ENCODE results near the gene TAF1A. TPM values are rescaled to one million over a fixed set of nuclear protein-coding genes. Genes with fewer than 3 reads are reported as not detected.
A peak's percentile ranks its signal among the peaks of the same experiment; 100 is the strongest.

Gene TAF1A
- total and polyA plus RNA-seq, 10 of the 15 experiments (the other 5 are each of a cell fraction or from before 2014, with no cell fraction given) = 7.7 to 17.9 (median 12.0) TPM

GRCh38 chr1:222582099-222582774 lies 7.5 kb downstream of the TAF1A start (continued):
- TF ChIP-seq NR2F1 (conservative IDR thresholded peaks at IDR 0.05) = 0 out of 2 replicates have a peak, but pooled peaks have one; percentile 28
- no peak for TF ChIP-seq CREM (IDR thresholded peaks at IDR 0.05; ENCODE audit: low read depth)
- TF ChIP-seq NFIC (IDR thresholded peaks at IDR 0.05; ENCODE audit: low read depth, low read length) = peak; percentile 44; the same call in 1 of the 2 replicates
- TF ChIP-seq CBX5 (IDR thresholded peaks at IDR 0.05; ENCODE audit: low read depth) = no peak
- no peak for TF ChIP-seq E2F8 (IDR thresholded peaks at IDR 0.05; ENCODE audit: low read depth, partially characterized antibody)
- no peak for TF ChIP-seq SKIL (IDR thresholded peaks at IDR 0.05; ENCODE audit: low read depth, poor library complexity, severe bottlenecking)
- peak; percentile 68; the same call in 1 of the 2 replicates for TF ChIP-seq JUNB (IDR thresholded peaks at IDR 0.05)
- TF ChIP-seq EP300 (IDR thresholded peaks at IDR 0.05; ENCODE audit: borderline replicate concordance in 1 of 2, control insufficient read depth in 1 of 2, low read depth in 2 of 2, low read length in 2 of 2) = no peak
- no peak for TF ChIP-seq IRF5 (IDR thresholded peaks at IDR 0.05; ENCODE audit: borderline replicate concordance)
- peak; percentile 70; the same call in 1 of the 2 replicates for TF ChIP-seq RUNX3 (IDR thresholded peaks at IDR 0.05; ENCODE audit: low read length)
- no peak for TF ChIP-seq MEF2B (IDR thresholded peaks at IDR 0.05; ENCODE audit: partially characterized antibody, poor library complexity, severe bottlenecking)
- peak; percentile 54; the same call in 1 of the 2 replicates for TF ChIP-seq CREB1 (IDR thresholded peaks at IDR 0.05; ENCODE audit: low read depth)
- TF ChIP-seq ZNF24 (IDR thresholded peaks at IDR 0.05) = no peak
- TF ChIP-seq IKZF1 (conservative IDR thresholded peaks at IDR 0.05) = peak; percentile 25; the same call in 1 of the 2 replicates
- TF ChIP-seq MTA2 (IDR thresholded peaks at IDR 0.05; ENCODE audit: low read depth) = peak; percentile 75
- peak; percentile 48; the same call in 1 of the 2 replicates for TF ChIP-seq ATF7 (IDR thresholded peaks at IDR 0.05; ENCODE audit: low read depth)
- TF ChIP-seq YBX1 (IDR thresholded peaks at IDR 0.05) = no peak
- no peak for TF ChIP-seq GATAD2B (conservative IDR thresholded peaks at IDR 0.05; ENCODE audit: low read depth)
- no peak for TF ChIP-seq ASH2L (IDR thresholded peaks at IDR 0.05; ENCODE audit: borderline replicate concordance, low read depth)
- TF ChIP-seq POLR2AphosphoS2 (IDR thresholded peaks at IDR 0.05; ENCODE audit: low read depth, low read length) = no peak
- TF ChIP-seq KAT2A (conservative IDR thresholded peaks at IDR 0.05; ENCODE audit: control insufficient read depth, low read depth, low read length) = no peak
- no peak for TF ChIP-seq ZSCAN29 (IDR thresholded peaks at IDR 0.05)
- TF ChIP-seq POU2F2 (IDR thresholded peaks at IDR 0.05; ENCODE audit: borderline replicate concordance, low read depth, low read length) = peak; percentile 44; the same call in 1 of the 3 replicates

Data from GM12878 (cell line).